ENCODE measurements around the gene EIF2AK3.

Gene EIF2AK3

GRCh38 chr2:88537640-88538039, 89.6 kb downstream of the EIF2AK3 start:
- Histone ChIP-seq H3K27ac (ENCODE audit: low read depth, low read length) (no peak overlapping the region), H3K36me3 (ENCODE audit: insufficient read depth, low read length) (no peaks in the 10 kb centered on the region), H3K9ac (ENCODE audit: low read length) (no peak overlapping the region), H3K9me3 (ENCODE audit: low read length) (no peaks in the 10 kb centered on the region), H3K27me3 (ENCODE audit: control insufficient read depth in 1 of 2, insufficient read depth in 2 of 2, low read length in 2 of 2) (no peaks in the 10 kb centered on the region), H3K4me3 (ENCODE audit: low read depth in 1 of 2, low read length in 2 of 2) (no peak overlapping the region), H3K4me1 (ENCODE audit: insufficient read depth, low read length) (no peaks in the 10 kb centered on the region)

GRCh38 chr2:88530081-88530480, 97.2 kb downstream of the EIF2AK3 start:
- H3K27me3 ChIP-seq (ENCODE audit: control insufficient read depth in 1 of 2, insufficient read depth in 2 of 2, low read length in 2 of 2) = no peaks in the 10 kb centered on the region
- H3K9ac ChIP-seq (ENCODE audit: low read length) = no peak overlapping the region
- H3K4me1 ChIP-seq (ENCODE audit: insufficient read depth, low read length) = no peaks in the 10 kb centered on the region

GRCh38 chr2:88521445-88522073, 105.7 kb downstream of the EIF2AK3 start:
- Histone ChIP-seq H3K9me3 (ENCODE audit: low read length) (no peaks in the 10 kb centered on the region), H3K36me3 (ENCODE audit: insufficient read depth, low read length) (no peaks in the 10 kb centered on the region), H3K4me1 (ENCODE audit: insufficient read depth, low read length) (no peaks in the 10 kb centered on the region), H3K27me3 (ENCODE audit: control insufficient read depth in 1 of 2, insufficient read depth in 2 of 2, low read length in 2 of 2) (no peaks in the 10 kb centered on the region), H3K27ac (ENCODE audit: low read depth, low read length) (no peak overlapping the region), H3K9ac (ENCODE audit: low read length) (no peak overlapping the region), H3K4me3 (ENCODE audit: low read depth in 1 of 2, low read length in 2 of 2) (no peak overlapping the region)

More at GRCh38 chr2:88530081-88530480, 97.2 kb downstream of the EIF2AK3 start:
- H3K27ac ChIP-seq (ENCODE audit: low read depth, low read length) = no peak overlapping the region
- no peaks in the 10 kb centered on the region for H3K9me3 ChIP-seq (ENCODE audit: low read length)
- no peak overlapping the region for H3K4me3 ChIP-seq (ENCODE audit: low read depth in 1 of 2, low read length in 2 of 2)
- no peaks in the 10 kb centered on the region for H3K36me3 ChIP-seq (ENCODE audit: insufficient read depth, low read length)

GRCh38 chr2:88517759-88518201, 109.5 kb downstream of the EIF2AK3 start:
- no peaks in the 10 kb centered on the region for H3K4me1 ChIP-seq (ENCODE audit: insufficient read depth, low read length)
- H3K9ac ChIP-seq (ENCODE audit: low read length) = no peak overlapping the region
- no peaks in the 10 kb centered on the region for H3K9me3 ChIP-seq (ENCODE audit: low read length)
- no peaks in the 10 kb centered on the region for H3K27me3 ChIP-seq (ENCODE audit: control insufficient read depth in 1 of 2, insufficient read depth in 2 of 2, low read length in 2 of 2)
- no peak overlapping the region for H3K4me3 ChIP-seq (ENCODE audit: low read depth in 1 of 2, low read length in 2 of 2)
- H3K27ac ChIP-seq (ENCODE audit: low read depth, low read length) = no peak overlapping the region
- no peaks in the 10 kb centered on the region for H3K36me3 ChIP-seq (ENCODE audit: insufficient read depth, low read length)

Data from muscle layer of colon (tissue), 2 donors.